SK-N-SH (cell line): ENCODE results near the gene UBASH3B.

ENCODE experiments used
- CHD2 ChIP-seq: fragments of 150-350 bp; IDR thresholded peaks from 2 replicates; pipeline ENCODE4 v1.6.1; 2018; ENCODE audit warnings: low read length; ENCODE audit not compliant: partially characterized antibody
- MEF2A ChIP-seq: IDR thresholded peaks from 2 replicates; pipeline ENCODE4 v1.4.0; 2012; ENCODE audit warnings: low read depth, borderline replicate concordance
- NFIC ChIP-seq: IDR thresholded peaks from 2 replicates; pipeline ENCODE4 v1.4.0; 2012; ENCODE audit warnings: borderline replicate concordance
- NRF1 ChIP-seq: IDR thresholded peaks from 2 replicates; pipeline ENCODE4 v1.6.1; 2012; ENCODE audit warnings: low read depth, mild to moderate bottlenecking, low read length
- POLR2AphosphoS5 ChIP-seq: IDR thresholded peaks from 2 replicates; pipeline ENCODE4 v1.6.1; 2012; ENCODE audit warnings: low read depth, low read length
- RFX5 ChIP-seq: IDR thresholded peaks from 2 replicates; pipeline ENCODE4 v1.6.1; 2012; ENCODE audit warnings: mild to moderate bottlenecking, improper control_type of control experiment, low read length
- SMC3 ChIP-seq: IDR thresholded peaks from 2 replicates; pipeline ENCODE4 v1.6.1; 2012; ENCODE audit warnings: low read depth, low read length, improper control_type of control experiment
- YY1 ChIP-seq: IDR thresholded peaks from 2 replicates; pipeline ENCODE4 v1.4.0; 2012; ENCODE audit warnings: low read depth, mild to moderate bottlenecking
- TF ChIP-seq, protein P1 (sequence below): fragments of 200-600 bp; sonication (generic); IDR thresholded peaks from 2 replicates; pipeline ENCODE4 v1.6.1; 2017; ENCODE audit warnings: antibody characterized with exemption, mild to moderate bottlenecking, moderate library complexity
- TF ChIP-seq, protein P2 (sequence below): IDR thresholded peaks from 2 replicates; pipeline ENCODE4 v1.6.1; 2012; ENCODE audit warnings: mild to moderate bottlenecking, low read depth, low read length, moderate library complexity
- TF ChIP-seq, protein P3 (sequence below): IDR thresholded peaks from 2 replicates; pipeline ENCODE4 v1.4.0; 2012; ENCODE audit warnings: low read depth
- TF ChIP-seq, protein P4 (sequence below): IDR thresholded peaks from 2 replicates; pipeline ENCODE4; 2012

DNA sequence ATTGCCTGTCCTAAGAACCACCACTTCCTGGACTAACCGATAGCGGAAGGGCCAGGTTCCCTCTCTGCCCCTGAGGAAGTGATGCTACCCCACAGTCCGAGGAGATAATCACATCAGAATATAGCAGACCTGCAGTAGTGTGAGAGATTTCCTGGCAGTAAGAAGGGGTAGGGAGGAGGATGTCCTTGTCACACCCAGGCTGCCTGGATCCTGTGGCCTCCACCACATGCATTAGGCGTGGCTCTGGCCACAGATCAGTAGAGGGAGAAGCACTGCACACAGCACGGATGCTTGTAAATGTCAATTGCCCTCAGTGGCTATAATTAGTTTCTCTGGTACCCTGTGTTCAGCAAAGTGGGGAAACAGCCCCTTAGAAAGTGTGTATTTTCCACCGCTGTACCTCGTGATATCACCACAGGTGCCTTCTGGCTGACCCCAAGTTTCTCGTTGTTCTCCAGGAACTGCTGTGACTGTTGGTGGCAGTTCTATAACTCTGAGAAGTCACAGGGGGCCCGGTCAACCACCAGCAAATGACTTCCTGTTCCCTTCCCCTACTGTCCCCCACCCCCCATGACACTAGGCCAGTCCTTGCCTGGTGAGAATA lies 61.8 kb downstream of the UBASH3B start:
- TF ChIP-seq NRF1, result no peak
- TF ChIP-seq SMC3, result no peak
- no peak for TF ChIP-seq CHD2
- TF ChIP-seq, protein P1, sequence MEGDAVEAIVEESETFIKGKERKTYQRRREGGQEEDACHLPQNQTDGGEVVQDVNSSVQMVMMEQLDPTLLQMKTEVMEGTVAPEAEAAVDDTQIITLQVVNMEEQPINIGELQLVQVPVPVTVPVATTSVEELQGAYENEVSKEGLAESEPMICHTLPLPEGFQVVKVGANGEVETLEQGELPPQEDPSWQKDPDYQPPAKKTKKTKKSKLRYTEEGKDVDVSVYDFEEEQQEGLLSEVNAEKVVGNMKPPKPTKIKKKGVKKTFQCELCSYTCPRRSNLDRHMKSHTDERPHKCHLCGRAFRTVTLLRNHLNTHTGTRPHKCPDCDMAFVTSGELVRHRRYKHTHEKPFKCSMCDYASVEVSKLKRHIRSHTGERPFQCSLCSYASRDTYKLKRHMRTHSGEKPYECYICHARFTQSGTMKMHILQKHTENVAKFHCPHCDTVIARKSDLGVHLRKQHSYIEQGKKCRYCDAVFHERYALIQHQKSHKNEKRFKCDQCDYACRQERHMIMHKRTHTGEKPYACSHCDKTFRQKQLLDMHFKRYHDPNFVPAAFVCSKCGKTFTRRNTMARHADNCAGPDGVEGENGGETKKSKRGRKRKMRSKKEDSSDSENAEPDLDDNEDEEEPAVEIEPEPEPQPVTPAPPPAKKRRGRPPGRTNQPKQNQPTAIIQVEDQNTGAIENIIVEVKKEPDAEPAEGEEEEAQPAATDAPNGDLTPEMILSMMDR, result no peak
- TF ChIP-seq RFX5, result no peak
- TF ChIP-seq, protein P2, sequence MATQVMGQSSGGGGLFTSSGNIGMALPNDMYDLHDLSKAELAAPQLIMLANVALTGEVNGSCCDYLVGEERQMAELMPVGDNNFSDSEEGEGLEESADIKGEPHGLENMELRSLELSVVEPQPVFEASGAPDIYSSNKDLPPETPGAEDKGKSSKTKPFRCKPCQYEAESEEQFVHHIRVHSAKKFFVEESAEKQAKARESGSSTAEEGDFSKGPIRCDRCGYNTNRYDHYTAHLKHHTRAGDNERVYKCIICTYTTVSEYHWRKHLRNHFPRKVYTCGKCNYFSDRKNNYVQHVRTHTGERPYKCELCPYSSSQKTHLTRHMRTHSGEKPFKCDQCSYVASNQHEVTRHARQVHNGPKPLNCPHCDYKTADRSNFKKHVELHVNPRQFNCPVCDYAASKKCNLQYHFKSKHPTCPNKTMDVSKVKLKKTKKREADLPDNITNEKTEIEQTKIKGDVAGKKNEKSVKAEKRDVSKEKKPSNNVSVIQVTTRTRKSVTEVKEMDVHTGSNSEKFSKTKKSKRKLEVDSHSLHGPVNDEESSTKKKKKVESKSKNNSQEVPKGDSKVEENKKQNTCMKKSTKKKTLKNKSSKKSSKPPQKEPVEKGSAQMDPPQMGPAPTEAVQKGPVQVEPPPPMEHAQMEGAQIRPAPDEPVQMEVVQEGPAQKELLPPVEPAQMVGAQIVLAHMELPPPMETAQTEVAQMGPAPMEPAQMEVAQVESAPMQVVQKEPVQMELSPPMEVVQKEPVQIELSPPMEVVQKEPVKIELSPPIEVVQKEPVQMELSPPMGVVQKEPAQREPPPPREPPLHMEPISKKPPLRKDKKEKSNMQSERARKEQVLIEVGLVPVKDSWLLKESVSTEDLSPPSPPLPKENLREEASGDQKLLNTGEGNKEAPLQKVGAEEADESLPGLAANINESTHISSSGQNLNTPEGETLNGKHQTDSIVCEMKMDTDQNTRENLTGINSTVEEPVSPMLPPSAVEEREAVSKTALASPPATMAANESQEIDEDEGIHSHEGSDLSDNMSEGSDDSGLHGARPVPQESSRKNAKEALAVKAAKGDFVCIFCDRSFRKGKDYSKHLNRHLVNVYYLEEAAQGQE, result no peak
- TF ChIP-seq, protein P3, sequence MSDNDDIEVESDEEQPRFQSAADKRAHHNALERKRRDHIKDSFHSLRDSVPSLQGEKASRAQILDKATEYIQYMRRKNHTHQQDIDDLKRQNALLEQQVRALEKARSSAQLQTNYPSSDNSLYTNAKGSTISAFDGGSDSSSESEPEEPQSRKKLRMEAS, result no peak
- TF ChIP-seq YY1, result no peak
- TF ChIP-seq POLR2AphosphoS5, result no peak
- TF ChIP-seq, protein P4, sequence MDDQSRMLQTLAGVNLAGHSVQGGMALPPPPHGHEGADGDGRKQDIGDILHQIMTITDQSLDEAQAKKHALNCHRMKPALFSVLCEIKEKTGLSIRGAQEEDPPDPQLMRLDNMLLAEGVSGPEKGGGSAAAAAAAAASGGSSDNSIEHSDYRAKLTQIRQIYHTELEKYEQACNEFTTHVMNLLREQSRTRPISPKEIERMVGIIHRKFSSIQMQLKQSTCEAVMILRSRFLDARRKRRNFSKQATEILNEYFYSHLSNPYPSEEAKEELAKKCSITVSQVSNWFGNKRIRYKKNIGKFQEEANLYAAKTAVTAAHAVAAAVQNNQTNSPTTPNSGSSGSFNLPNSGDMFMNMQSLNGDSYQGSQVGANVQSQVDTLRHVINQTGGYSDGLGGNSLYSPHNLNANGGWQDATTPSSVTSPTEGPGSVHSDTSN, result no peak
- no peak for TF ChIP-seq MEF2A
- TF ChIP-seq NFIC, result no peak
